ENCODE data around the gene SRC.

The SRC gene

GRCh38 chr20:37351689-37352607, 6.0 kb downstream of the SRC start:
- ATAC-seq = no peak

- ATAC-seq = no peak
Observed at GRCh38 chr20:37352608-37352980, 6.7 kb downstream of the SRC start.

- no peak for ATAC-seq
Observed at GRCh38 chr20:37353285-37353849, 7.4 kb downstream of the SRC start.

- ATAC-seq = no peak
Observed at GRCh38 chr20:37354210-37355195, 8.6 kb downstream of the SRC start.

GRCh38 chr20:37355252-37356180, 9.6 kb downstream of the SRC start:
- no peak for ATAC-seq

GRCh38 chr20:37356387-37356786, 10.4 kb downstream of the SRC start:
- ATAC-seq = no peak

- ATAC-seq = no peak
Observed at GRCh38 chr20:37356961-37357371, 11.0 kb downstream of the SRC start.

- no peak for ATAC-seq
Observed at GRCh38 chr20:37357481-37358365, 11.8 kb downstream of the SRC start.

GRCh38 chr20:37358366-37359150, 12.6 kb downstream of the SRC start:
- no peak for ATAC-seq

- no peak for ATAC-seq
Observed at GRCh38 chr20:37359331-37359730, 13.4 kb downstream of the SRC start.

GRCh38 chr20:37359836-37360235, 13.9 kb downstream of the SRC start:
- no peak for ATAC-seq

GRCh38 chr20:37360391-37361115, 14.6 kb downstream of the SRC start:
- no peak for ATAC-seq

GRCh38 chr20:37361336-37361735, 15.4 kb downstream of the SRC start:
- ATAC-seq = no peak

- no peak for ATAC-seq
Observed at GRCh38 chr20:37362231-37362792, 16.4 kb downstream of the SRC start.

- ATAC-seq = no peak
Observed at GRCh38 chr20:37362821-37363220, 16.9 kb downstream of the SRC start.

- ATAC-seq = no peak
Observed at GRCh38 chr20:37363221-37364012, 17.5 kb downstream of the SRC start.

- ATAC-seq = no peak
Observed at GRCh38 chr20:37364013-37364926, 18.3 kb downstream of the SRC start.
